OCI-LY3 (cell line): Measurements from ENCODE around the gene ERBB2.
"Not testable (repeated sequence)": the region's sequence is repeated elsewhere in the genome, so short reads cannot be mapped to it uniquely, and the experiment has no call there.

ENCODE experiments used
- H2AFZ ChIP-seq: fragments of 200-600, 300-600 bp; shearing (Covaris generic); 2 replicates; pipeline ENCODE4 v1.6.0; 2014; ENCODE audit warnings: antibody characterized with exemption, low read depth, low read length
- H3K27ac ChIP-seq: fragments of 200-600, 300-600 bp; sonication (generic); 2 replicates; pipeline ENCODE4 v1.5.1; 2014; ENCODE audit warnings: mild to moderate bottlenecking, low read length, moderate library complexity, mixed read lengths
- H3K27me3 ChIP-seq: fragments of 200-600, 300-600 bp; sonication (generic); 2 replicates; pipeline ENCODE4 v1.6.1; 2014; ENCODE audit warnings: low read depth, low read length, mixed read lengths
- H3K36me3 ChIP-seq: fragments of 200-600, 300-600 bp; sonication (generic); replicated peaks from 2 replicates; pipeline ENCODE3; 2014; ENCODE audit warnings: low read depth, low read length, mixed read lengths
- H3K4me1 ChIP-seq: fragments of 300-600, 200-600 bp; sonication (generic); 2 replicates; pipeline ENCODE4 v1.6.1; 2014; ENCODE audit warnings: low read length, mixed read lengths
- H3K4me2 ChIP-seq: fragments of 200-600, 300-600 bp; sonication (generic); 2 replicates; pipeline ENCODE4 v1.6.1; 2014; ENCODE audit warnings: low read length, mixed read lengths
- H3K4me3 ChIP-seq: fragments of 300-600, 200-600 bp; sonication (generic); 2 replicates; pipeline ENCODE4 v1.5.1; 2014; ENCODE audit warnings: antibody characterized with exemption, mild to moderate bottlenecking, low read length, moderate library complexity
- H3K79me2 ChIP-seq: fragments of 300-600, 200-600 bp; shearing (Covaris generic); 2 replicates; pipeline ENCODE4 v1.6.1; 2014; ENCODE audit warnings: mild to moderate bottlenecking, low read length, mixed read lengths
- H3K9ac ChIP-seq: fragments of 300-600, 200-600 bp; shearing (Covaris generic); 2 replicates; pipeline ENCODE4 v1.6.0; 2014; ENCODE audit warnings: mild to moderate bottlenecking, low read length, moderate library complexity
- H3K9me3 ChIP-seq: fragments of 200-600, 300-600 bp; shearing (Covaris generic); 2 replicates; pipeline ENCODE4 v1.6.1; 2014; ENCODE audit warnings: low read length, mixed read lengths; ENCODE audit not compliant: insufficient read depth
- H4K20me1 ChIP-seq: fragments of 200-600, 300-600 bp; sonication (generic); 2 replicates; pipeline ENCODE4 v1.6.1; 2016; ENCODE audit warnings: low read length, mixed read lengths; ENCODE audit not compliant: insufficient read depth
- CTCF ChIP-seq: fragments of 200-600, 300-600 bp; sonication (generic); IDR thresholded peaks from 2 replicates; pipeline ENCODE4 v1.5.1; 2014; ENCODE audit warnings: antibody characterized with exemption, low read length, low read depth
- EZH2phosphoT487 ChIP-seq: fragments of 200-600 bp; shearing (Covaris generic); IDR thresholded peaks from 2 replicates; pipeline ENCODE4 v1.6.1; 2018; ENCODE audit warnings: antibody characterized with exemption, mixed run types, low read depth

Gene ERBB2

DNA sequence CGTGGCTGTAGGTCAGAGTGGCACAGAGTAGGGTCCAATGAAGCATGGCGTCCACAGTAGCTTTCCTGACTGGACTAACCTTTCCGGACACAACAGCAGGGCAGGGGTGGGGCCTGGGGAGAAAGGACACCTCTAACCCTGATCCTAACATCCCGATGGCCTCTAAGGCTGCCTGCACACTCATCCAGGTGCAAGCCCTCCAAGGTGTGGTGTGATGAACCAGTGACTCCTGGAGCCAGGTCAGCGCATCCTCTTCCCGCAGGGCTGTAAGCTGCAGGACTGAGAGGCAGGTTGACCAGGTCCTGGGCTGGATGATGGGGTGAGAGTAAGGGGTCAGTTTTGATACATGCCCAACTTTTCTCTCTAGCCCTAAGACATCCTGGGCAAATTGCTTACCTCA lies 3.1 kb upstream of the ERBB2 start:
- Histone ChIP-seq H3K36me3 (no peaks in the 10 kb centered on the region), H3K9ac (no peak overlapping the region), H3K79me2 (no peaks in the 10 kb centered on the region), H2AFZ (no peak overlapping the region), H3K9me3 (no peaks in the 10 kb centered on the region), H3K4me1 (no peaks in the 10 kb centered on the region), H4K20me1 (no peaks in the 10 kb centered on the region), H3K4me3 (no peak overlapping the region), H3K4me2 (no peak overlapping the region), H3K27ac (no peak overlapping the region), H3K27me3 (no peaks in the 10 kb centered on the region)
- TF ChIP-seq EZH2phosphoT487 (no peak), CTCF (no peak)

DNA sequence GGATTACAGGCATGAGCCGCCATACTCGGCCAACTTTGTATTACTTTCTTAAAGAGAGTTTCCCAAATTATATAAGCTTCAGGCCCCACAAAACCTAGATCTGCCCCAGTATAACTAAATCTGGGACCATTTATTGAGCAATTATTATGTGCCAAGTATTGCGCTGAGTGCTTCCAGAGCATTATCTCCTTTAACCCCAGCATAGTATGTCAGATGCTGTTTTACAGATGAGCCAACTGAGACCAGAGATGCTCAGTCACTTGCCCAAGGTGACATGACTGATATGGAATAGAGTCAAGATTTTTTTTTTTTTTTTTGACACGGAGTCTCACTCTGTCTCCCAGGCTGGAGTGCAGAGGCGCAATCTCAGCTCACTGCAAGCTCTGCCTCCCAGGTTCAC lies 1.9 kb upstream of the ERBB2 start:
- Histone ChIP-seq H3K36me3 (no peaks in the 10 kb centered on the region), H3K9ac (no peak overlapping the region), H3K4me3 (no peak overlapping the region), H3K27me3 (no peaks in the 10 kb centered on the region), H4K20me1 (no peaks in the 10 kb centered on the region), H3K27ac (no peak overlapping the region), H2AFZ (no peak overlapping the region), H3K4me2 (no peak overlapping the region), H3K9me3 (no peaks in the 10 kb centered on the region), H3K79me2 (no peaks in the 10 kb centered on the region), H3K4me1 (no peaks in the 10 kb centered on the region)
- TF ChIP-seq EZH2phosphoT487 = no peak
- TF ChIP-seq CTCF = no peak

GRCh38 chr17:39699157-39699817 lies 577 bp upstream of the ERBB2 start:
- not testable (repeated sequence) for H3K4me1 ChIP-seq, H4K20me1 ChIP-seq, H3K36me3 ChIP-seq, H3K9me3 ChIP-seq, H3K4me3 ChIP-seq, H3K9ac ChIP-seq, H3K4me2 ChIP-seq, H2AFZ ChIP-seq, H3K27ac ChIP-seq, H3K27me3 ChIP-seq, H3K79me2 ChIP-seq

DNA sequence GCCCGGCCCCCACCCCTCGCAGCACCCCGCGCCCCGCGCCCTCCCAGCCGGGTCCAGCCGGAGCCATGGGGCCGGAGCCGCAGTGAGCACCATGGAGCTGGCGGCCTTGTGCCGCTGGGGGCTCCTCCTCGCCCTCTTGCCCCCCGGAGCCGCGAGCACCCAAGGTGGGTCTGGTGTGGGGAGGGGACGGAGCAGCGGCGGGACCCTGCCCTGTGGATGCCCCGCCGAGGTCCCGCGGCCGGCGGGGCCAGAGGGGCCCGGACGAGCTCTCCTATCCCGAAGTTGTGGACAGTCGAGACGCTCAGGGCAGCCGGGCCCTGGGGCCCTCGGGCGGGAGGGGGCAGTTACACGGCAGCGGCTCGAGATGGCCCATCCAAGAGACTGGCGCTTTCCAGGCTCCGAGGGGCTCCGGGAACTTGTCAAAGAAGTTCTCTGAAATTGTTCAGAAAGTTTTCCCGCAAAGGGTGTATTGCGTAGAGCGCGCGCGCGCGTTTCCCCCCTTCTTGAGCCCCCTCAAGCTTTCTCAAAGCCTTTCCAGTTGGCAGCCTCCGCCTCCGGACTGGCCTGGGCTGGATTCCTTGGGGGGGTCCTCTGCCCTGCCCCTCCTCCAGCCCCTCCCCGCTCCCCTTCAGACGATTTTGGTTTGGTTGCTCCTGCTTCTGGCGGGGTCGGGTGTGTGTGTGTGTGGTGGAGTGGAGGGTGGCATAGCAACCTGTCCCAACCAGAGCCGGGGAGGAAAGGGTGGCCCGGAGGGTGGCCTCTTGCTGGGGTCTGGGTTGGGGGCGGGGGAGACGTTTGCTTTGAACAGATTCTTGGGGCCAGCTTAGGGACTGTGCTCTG lies 504 bp downstream of the ERBB2 start:
- H3K9ac ChIP-seq = no peak overlapping the region
- peaks cover 9% of the 10 kb centered on the region for H3K4me1 ChIP-seq
- no peaks in the 10 kb centered on the region for H4K20me1 ChIP-seq
- no peak overlapping the region for H3K27ac ChIP-seq
- H2AFZ ChIP-seq = no peak overlapping the region
- TF ChIP-seq EZH2phosphoT487 (no peak), CTCF (no peak)
- no peaks in the 10 kb centered on the region for H3K27me3 ChIP-seq
- no peaks in the 10 kb centered on the region for H3K9me3 ChIP-seq
- H3K4me2 ChIP-seq = no peak overlapping the region
- no peaks in the 10 kb centered on the region for H3K36me3 ChIP-seq
- H3K79me2 ChIP-seq = no peaks in the 10 kb centered on the region
- no peak overlapping the region for H3K4me3 ChIP-seq
